Kidney capillary endothelial cell (primary cell): Measurements from ENCODE around the gene MPRIP.

Experiments
- DNase-seq: peaks from one replicate; pipeline ENCODE4 v3.0.0-alpha.2; 2018; ENCODE audit warnings: low spot score

The MPRIP gene

GRCh38 chr17:17088086-17088485 lies 45.8 kb downstream of the MPRIP start:
- no peak for DNase-seq

- DNase-seq = no peak
Measured at GRCh38 chr17:17088541-17089525, 46.6 kb downstream of the MPRIP start.

GRCh38 chr17:17089796-17090641 lies 47.8 kb downstream of the MPRIP start:
- DNase-seq = no peak

- no peak for DNase-seq
Measured at GRCh38 chr17:17090642-17091103, 48.4 kb downstream of the MPRIP start.

GRCh38 chr17:17091276-17091675 lies 49.0 kb downstream of the MPRIP start:
- no peak for DNase-seq

GRCh38 chr17:17091856-17092756 lies 49.8 kb downstream of the MPRIP start:
- no peak for DNase-seq

GRCh38 chr17:17093764-17094163 lies 51.5 kb downstream of the MPRIP start:
- DNase-seq = no peak

GRCh38 chr17:17096438-17097178 lies 54.4 kb downstream of the MPRIP start:
- DNase-seq = no peak

GRCh38 chr17:17097763-17098345 lies 55.6 kb downstream of the MPRIP start:
- DNase-seq = no peak

- DNase-seq = no peak
Measured at GRCh38 chr17:17098551-17099179, 56.4 kb downstream of the MPRIP start.

- DNase-seq = no peak
Measured at GRCh38 chr17:17102176-17102575, 59.9 kb downstream of the MPRIP start.

GRCh38 chr17:17103160-17103559 lies 60.9 kb downstream of the MPRIP start:
- DNase-seq = no peak

GRCh38 chr17:17104036-17104435 lies 61.8 kb downstream of the MPRIP start:
- DNase-seq = no peak

- no peak for DNase-seq
Measured at GRCh38 chr17:17104494-17104893, 62.2 kb downstream of the MPRIP start.

- no peak for DNase-seq
Measured at GRCh38 chr17:17105976-17106375, 63.7 kb downstream of the MPRIP start.

GRCh38 chr17:17106756-17107155 lies 64.5 kb downstream of the MPRIP start:
- DNase-seq = no peak

GRCh38 chr17:17107281-17107680 lies 65.0 kb downstream of the MPRIP start:
- no peak for DNase-seq

- DNase-seq = no peak
Measured at GRCh38 chr17:17107891-17108431, 65.7 kb downstream of the MPRIP start.

- DNase-seq = no peak
Measured at GRCh38 chr17:17108451-17109049, 66.3 kb downstream of the MPRIP start.
